GM15510 (cell line): Measurements from ENCODE around the gene PCARE.

Source experiments
- POLR2A ChIP-seq: IDR thresholded peaks from 3 replicates; pipeline ENCODE4 v1.6.1; 2011; ENCODE audit warnings: borderline replicate concordance; ENCODE audit not compliant: insufficient read length; ENCODE audit errors: extremely low read depth

PCARE gene

DNA sequence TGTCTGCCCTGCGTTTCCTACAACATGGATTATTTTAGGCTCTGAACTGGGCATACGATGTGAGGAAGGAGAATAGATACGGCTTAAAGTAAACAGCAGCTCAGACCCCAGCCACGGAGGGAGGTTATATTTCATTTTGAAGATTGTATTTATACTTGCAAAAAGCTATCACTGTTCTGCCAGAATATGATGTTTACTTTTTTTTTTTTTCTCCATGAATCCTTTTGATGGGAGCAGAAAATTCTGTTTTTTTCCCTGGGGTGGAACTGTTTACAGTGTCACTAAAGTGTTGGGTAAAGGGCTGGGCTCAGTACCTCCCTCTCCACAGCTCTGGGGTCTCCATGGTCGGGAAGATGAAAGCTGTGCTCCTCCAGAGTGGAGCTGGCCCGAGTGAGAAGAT, 13.1 kb downstream of the PCARE start:
- no peak for TF ChIP-seq POLR2A

DNA sequence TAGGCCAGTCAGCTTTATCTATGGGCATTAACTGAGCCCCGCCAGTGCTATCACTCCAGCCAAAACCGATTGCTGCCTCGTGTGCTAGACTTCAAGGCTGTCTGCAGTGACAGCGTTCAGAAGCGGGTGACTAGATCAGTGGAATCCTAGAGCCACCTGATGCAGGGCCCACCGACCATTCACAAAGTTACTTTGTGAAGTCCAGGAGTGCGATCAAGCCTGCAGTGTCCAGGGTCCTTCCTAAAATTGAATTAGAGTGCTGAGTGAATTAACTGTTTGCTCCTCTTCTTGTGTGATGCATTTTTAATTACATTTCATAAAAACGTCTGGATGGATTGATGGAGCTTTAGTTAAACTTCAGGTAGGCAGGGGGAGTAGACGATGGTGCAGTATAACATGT, 13.9 kb downstream of the PCARE start:
- TF ChIP-seq POLR2A, result no peak

DNA sequence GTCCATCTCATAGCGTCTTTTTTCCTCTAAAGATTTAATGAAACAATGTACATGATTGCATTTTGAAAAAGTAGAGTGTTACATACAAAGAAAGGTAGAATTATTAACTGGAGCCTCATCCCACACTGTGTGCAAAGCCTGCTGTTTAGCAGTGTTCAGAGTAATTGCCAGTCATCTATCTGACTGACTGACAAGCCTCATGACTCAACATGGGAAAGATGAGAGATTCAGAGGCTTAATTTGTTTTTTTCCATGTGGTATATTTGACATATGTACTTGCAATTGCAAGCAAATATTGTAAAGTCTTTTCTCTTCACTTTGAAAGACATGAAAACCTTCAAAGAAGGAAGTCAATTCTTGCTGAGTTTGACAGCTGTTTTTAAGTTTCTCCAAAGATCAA, 14.7 kb downstream of the PCARE start:
- no peak for TF ChIP-seq POLR2A

DNA sequence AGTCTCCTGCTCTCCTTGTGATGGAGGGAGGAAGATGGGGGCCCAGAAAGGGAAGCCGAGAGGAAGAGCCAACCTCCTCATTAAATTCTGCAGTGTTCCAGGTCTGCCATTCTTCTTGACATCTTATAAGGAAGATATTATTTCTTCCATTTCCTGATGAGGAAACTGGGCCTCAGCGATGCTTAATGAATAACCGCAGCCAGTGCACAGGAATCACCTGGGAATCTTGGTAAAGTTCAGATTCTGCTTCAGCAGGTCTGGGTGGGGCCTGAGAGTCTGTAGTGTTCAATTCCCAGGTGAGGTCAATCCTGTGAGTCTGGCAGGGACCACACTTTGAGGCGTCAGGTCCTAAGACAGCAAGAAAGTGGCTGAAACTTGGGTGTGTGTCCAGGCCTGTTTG, 17.3 kb downstream of the PCARE start:
- no peak for TF ChIP-seq POLR2A

DNA sequence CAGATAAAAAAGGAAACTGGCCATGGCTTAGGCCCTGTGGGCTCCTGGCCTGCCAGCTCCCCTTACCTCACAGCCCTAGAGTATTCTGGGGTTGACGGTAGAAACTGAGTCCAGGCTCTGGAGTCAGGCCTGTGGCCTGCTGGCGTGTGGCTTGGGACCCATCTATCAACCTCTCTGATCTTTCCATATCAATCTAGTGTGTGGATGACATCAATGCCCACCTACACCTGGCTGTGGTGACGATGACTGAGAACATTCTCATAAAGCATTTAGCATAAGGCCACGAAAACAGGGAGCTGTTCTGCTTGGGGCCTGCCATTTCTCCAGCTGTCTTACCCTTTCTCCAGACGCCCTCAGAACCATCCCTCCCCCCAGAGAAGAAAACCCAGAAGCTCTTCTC, 17.9 kb downstream of the PCARE start:
- TF ChIP-seq POLR2A, result no peak

DNA sequence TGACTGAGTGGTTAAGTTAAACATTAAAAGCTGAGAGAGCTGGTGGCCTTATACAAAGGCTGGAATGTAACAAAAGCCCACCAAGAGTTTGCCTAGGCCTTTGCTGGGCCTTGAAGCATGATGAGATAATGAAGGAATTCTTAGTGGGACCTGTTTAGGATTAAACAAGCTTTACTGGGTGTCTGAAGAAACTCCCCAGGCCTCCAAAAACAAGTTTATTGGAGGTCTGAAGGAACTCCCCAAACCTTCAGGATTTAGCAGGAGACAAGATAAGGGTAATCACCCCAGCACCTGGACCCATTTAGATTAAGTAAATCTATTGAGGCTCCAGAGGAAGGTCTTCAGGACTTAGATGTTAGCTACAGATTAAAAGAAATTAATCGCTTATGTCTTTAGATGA, 18.7 kb downstream of the PCARE start:
- TF ChIP-seq POLR2A, result no peak

DNA sequence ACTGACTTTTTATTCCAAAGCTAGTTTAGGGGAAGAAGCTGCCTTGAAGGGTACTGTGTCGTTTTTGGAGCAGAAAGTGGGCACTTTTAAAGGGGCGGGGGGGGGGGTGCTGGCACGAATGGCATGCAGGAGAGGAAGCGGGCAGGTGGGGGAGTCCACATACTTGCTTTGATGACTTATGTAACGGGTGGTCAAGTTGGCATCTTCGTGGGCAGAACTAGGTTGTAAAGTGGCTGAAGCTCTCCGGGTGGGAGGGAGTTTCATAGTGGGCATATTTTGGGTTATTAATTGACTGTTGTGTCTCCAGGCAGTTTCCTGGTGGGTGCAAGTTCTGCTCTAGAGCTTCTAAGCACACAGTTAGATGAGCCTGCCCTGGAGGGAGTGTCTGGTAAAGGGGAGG, 19.9 kb downstream of the PCARE start:
- no peak for TF ChIP-seq POLR2A

DNA sequence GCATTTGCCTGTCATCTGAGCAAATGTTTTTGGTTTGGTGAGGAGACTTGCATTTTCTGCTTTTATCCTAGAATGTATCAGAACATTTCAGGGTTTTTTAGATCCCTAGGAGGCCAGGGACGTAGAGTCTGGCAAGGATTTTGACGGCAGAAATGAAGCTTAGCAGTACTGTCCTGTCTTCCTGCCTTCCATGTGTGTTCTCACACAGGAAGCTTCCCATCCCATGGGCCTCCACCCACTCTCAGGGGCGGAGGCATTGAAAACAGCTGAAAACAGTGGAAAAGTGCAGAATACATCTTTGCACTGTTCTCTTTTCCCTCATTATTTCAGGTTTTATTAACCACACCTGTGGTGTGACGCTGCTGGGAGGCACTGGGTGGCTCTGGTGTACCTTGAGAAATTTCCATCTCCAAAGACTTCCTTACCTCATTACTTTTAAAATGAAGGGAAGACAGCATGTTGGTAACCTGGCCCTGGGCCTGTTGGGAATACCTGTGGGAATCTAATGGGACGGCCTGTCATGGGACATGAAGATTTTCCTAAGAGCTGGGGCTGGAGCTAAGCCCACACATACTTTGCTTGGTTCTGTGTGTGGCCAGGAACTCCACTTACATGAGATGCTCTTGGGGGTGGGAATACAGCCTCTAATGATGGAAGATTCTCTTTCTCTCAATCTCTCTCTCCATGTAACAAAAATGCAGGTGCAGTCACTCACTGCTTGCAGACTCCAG, 20.5 kb downstream of the PCARE start:
- TF ChIP-seq POLR2A, result no peak

DNA sequence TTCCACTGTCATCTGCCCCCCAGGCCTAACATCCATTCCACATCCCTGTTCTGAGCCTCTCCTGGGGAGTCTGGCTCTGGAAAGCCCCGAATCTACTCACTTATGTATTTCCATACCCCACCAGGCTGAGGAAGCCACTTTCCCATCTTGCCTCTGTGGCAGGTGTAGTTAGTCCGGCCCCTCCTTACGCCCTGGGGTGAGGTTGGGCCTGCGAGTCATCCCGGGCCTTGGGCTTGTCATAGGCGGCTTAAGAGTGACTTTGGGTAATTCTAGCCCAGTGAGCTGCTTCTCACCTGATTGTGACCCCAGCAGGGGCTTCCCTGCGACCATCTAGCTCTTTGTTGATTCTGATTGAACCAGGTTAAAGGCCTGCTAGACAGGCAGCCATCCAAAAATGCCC, 21.1 kb downstream of the PCARE start:
- no peak for TF ChIP-seq POLR2A

DNA sequence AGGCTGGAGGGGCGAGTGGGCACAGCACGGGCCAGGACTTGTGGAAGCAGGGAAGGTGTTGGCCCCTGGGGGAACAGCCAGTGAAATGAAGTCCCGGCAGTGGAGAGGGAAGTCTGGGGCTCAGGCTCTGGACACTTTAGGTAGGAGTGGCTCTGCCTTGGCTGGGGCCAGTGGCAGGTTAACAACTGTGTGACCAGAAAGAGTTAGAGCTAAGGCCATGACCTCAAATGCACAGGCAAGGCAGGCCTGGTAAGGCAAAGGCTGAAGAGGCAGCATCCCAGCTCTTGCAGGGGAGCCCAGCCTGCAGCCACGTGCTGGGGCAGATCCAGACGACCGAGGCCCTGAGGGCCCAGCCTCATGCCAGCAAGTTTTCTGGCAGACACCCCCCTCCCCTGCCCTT, 21.5 kb downstream of the PCARE start:
- TF ChIP-seq POLR2A, result no peak

DNA sequence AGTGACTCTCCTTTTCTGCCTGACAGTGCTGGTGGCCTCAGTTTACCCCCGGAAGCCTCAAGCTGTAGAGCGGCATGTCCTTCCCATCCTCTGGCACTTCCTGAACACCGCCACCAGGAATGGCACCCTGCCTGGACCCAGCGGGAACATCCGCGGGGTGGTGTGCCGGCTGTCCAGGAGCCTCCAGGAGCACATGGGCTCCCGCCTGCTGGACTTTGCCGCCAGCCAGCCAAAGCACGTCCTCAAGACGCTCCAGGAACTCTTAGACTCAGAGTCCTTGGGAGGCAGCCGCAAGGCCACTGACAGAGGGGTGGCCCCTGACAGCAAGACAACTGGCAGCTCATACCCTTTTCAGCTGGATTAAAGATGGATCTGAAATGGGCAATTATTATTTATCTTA, 22.6 kb downstream of the PCARE start:
- TF ChIP-seq POLR2A, result no peak

DNA sequence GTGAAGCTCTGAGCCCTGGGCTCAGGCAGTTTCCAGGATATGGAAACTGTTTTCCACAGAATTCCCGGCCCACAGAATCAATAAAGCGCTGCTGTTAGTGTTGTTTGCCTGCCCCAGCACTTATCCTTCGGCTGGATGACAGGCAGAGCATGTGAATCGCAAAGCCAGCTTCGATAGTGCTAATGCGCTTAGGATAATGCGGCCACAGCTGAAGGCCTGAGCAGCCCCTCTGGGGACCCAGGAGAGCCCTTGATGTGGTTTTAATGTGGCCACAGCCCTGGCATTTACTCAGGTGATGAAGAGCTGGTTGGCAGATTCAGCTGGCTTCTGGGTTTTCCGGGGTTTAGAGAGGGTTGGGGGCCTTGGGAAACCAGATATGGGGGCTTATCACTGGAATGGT, 23.7 kb downstream of the PCARE start:
- TF ChIP-seq POLR2A, result no peak

DNA sequence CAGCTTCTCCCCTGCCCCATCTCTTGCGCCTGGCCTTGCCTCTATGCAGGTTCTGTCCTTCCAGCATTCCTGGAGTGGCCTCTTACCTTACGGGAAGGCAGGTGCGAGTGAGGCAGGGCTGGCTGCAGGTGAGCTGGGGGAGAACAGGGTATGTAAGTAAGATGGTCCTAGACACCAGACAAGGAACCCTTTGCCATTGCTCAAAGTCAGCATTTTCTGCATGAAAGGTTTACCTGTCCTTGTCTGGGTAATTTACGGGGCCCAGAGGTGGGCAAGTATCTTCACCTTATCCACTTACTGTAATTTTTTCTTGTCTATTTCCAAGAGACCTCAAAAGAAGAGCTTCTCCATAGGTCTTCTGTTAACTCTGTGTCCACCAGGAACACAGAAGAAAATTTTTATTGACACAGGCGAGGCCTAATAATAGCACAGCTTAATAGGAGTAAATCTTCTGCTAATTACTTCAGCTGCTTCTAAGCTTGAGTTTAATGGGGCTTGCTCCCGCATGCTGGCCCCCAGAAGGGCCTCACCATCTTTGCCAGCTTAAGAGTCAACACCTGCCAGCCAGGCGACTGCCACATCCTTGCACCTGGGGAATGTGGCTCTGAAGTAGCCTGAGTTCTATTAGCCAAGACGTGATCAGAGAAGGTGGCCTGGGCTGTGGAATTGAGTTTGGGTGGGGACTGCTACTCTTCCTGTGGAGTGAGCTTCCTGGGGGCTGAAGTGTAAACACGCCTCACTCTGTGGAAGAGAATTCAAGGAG, 27.1 kb downstream of the PCARE start:
- TF ChIP-seq POLR2A, result no peak

DNA sequence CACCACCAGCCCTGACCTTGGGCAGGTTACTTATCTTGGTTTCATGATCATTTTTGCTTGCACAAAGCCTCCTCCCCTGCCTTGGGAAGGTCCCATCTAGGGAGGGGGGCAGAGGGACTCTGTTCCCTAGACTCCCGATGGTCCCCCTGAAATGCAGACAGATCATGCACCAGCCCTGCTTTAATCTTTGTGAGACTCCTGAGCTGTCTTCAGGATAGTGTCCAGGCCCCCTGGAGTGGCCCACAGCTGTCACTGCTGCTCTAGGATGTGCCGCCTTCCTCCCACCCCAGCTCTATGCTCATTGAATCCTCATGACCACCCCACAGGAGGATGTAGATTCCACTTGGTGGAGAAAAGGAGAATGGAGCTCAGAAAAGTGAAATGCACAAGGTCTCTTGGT, 28.0 kb downstream of the PCARE start:
- no peak for TF ChIP-seq POLR2A

DNA sequence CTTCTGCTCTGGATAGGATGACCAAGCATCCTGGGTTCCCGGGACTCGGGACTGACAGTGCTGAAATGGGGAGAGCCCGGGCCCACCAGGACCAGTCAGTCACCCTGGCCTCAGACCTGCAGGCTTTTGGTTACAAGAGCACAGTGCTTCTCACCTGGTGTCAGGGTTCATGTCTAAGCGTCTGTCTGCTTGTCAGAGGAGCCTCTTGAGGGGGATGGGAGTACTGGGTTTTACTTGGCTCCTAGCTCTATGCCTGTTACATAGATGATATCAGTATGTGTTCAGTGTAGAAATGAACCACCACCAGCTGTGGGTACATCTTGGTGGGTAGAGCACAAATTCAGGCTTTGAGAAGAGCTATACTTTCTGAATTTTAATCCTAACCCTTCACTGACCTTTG, 29.9 kb downstream of the PCARE start:
- TF ChIP-seq POLR2A, result no peak

DNA sequence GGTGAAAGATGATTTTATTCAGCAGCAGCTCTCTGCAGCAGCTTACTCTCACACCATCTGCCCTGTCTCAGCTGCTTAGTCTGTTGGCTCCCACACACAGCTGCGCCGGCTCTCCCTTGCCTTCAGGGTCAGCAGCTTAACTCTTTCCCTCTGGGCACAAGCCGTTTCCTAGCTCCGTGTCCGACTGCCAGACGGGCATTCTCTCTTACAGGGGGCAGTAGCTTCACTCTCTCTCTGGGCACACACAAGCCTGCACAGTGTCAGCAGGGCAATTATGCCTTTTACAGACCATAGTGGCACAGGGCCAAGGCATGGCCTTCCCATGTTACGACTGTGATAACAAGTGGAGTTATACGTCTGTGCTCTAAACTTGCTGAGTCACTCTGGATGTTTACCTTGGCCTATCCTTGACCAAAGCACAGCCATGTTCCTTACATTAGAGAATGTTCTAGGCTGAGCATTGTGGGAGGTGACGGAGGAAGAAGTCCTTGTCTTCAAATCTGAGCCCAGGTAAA, 31.7 kb downstream of the PCARE start:
- TF ChIP-seq POLR2A, result no peak
